ENCODE measurements around the gene PPARG.

- TF ChIP-seq CTCF (IDR thresholded peaks at IDR 0.05) (no peak), POLR2A (IDR thresholded peaks at IDR 0.05) (no peak)
Observed at GRCh38 chr3:12440927-12441714, 152.3 kb downstream of the PPARG start.

Measured in sigmoid colon (tissue), 3 donors.